ENCODE measurements around the gene PKD1.

GRCh38 chr16:2159175-2159838 is 23.6 kb upstream of the PKD1 start:
- no peak for TF ChIP-seq YY1 (IDR thresholded peaks at IDR 0.05; ENCODE audit: insufficient read depth, insufficient read length)
- no peak for TF ChIP-seq ZNF274 (IDR thresholded peaks at IDR 0.05; ENCODE audit: low read depth, low read length)
- TF ChIP-seq SUZ12 (IDR thresholded peaks at IDR 0.05; ENCODE audit: extremely low read depth, insufficient read depth, insufficient read length): no peak
